Measurements from ENCODE around the gene TJP3.
A peak's percentile ranks its signal among the peaks of the same experiment; 100 is the strongest.

TJP3 gene, protein sequence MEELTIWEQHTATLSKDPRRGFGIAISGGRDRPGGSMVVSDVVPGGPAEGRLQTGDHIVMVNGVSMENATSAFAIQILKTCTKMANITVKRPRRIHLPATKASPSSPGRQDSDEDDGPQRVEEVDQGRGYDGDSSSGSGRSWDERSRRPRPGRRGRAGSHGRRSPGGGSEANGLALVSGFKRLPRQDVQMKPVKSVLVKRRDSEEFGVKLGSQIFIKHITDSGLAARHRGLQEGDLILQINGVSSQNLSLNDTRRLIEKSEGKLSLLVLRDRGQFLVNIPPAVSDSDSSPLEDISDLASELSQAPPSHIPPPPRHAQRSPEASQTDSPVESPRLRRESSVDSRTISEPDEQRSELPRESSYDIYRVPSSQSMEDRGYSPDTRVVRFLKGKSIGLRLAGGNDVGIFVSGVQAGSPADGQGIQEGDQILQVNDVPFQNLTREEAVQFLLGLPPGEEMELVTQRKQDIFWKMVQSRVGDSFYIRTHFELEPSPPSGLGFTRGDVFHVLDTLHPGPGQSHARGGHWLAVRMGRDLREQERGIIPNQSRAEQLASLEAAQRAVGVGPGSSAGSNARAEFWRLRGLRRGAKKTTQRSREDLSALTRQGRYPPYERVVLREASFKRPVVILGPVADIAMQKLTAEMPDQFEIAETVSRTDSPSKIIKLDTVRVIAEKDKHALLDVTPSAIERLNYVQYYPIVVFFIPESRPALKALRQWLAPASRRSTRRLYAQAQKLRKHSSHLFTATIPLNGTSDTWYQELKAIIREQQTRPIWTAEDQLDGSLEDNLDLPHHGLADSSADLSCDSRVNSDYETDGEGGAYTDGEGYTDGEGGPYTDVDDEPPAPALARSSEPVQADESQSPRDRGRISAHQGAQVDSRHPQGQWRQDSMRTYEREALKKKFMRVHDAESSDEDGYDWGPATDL

DNA sequence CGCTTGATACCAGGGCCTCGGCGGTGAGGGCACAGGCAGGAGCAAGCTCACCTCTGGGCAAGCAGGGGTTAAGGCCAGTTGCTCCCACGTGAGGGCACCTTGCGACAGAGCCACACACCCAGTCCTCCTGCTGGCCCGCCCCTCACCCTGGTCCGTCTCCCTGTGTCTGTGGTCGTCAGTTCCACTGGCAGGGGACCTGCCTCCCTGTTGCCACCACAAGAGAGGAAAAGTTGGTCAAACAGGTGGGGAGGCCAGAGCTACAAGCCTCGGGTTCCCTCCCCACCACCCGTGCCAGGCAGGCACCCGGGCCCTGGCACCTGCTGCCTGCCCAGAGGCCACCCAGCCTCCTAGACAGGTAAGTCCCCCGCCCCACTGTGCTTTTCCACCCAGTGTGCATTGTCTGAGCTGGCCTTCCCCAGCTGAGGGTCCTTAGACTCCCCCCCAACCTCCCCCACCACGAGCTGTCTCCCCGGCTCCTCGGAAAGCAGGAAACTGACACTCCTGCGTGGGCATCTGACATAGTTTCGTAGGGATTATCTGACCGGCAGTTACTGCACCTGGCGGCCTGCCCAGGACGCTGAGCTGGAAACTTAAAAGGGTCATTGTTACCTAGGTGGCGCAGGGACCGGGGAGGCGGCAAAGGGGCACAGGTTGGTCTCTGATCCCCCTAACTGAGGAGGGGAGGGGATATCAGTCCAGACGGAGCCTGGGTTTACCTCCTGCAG lies at the start of gene TJP3:
Gene TJP3, plus strand, starts transcription at position 178 of the 725 bp plus-strand sequence. CDS start 20,049 bp downstream, outside the sequence.
- TF ChIP-seq TEAD4 (IDR thresholded peaks at IDR 0.05), result peak; percentile 39
- peak; percentile 76 for TF ChIP-seq EGR1 (IDR thresholded peaks at IDR 0.05)
- TF ChIP-seq RAD21 (IDR thresholded peaks at IDR 0.05; ENCODE audit: low read depth), result peak; percentile 4; the same call in 1 of the 2 replicates
- TF ChIP-seq EP300 (IDR thresholded peaks at IDR 0.05; ENCODE audit: borderline replicate concordance), result peak; percentile 73
- peak; percentile 94 for TF ChIP-seq ZBTB7A (IDR thresholded peaks at IDR 0.05; ENCODE audit: low read depth)
- TF ChIP-seq, protein P1, sequence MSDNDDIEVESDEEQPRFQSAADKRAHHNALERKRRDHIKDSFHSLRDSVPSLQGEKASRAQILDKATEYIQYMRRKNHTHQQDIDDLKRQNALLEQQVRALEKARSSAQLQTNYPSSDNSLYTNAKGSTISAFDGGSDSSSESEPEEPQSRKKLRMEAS (IDR thresholded peaks at IDR 0.05), result peak; percentile 65
- TF ChIP-seq FOXM1 (IDR thresholded peaks at IDR 0.05; ENCODE audit: borderline replicate concordance, low read depth), result no peak
- TF ChIP-seq, protein P2, sequence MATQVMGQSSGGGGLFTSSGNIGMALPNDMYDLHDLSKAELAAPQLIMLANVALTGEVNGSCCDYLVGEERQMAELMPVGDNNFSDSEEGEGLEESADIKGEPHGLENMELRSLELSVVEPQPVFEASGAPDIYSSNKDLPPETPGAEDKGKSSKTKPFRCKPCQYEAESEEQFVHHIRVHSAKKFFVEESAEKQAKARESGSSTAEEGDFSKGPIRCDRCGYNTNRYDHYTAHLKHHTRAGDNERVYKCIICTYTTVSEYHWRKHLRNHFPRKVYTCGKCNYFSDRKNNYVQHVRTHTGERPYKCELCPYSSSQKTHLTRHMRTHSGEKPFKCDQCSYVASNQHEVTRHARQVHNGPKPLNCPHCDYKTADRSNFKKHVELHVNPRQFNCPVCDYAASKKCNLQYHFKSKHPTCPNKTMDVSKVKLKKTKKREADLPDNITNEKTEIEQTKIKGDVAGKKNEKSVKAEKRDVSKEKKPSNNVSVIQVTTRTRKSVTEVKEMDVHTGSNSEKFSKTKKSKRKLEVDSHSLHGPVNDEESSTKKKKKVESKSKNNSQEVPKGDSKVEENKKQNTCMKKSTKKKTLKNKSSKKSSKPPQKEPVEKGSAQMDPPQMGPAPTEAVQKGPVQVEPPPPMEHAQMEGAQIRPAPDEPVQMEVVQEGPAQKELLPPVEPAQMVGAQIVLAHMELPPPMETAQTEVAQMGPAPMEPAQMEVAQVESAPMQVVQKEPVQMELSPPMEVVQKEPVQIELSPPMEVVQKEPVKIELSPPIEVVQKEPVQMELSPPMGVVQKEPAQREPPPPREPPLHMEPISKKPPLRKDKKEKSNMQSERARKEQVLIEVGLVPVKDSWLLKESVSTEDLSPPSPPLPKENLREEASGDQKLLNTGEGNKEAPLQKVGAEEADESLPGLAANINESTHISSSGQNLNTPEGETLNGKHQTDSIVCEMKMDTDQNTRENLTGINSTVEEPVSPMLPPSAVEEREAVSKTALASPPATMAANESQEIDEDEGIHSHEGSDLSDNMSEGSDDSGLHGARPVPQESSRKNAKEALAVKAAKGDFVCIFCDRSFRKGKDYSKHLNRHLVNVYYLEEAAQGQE (IDR thresholded peaks at IDR 0.05; ENCODE audit: low read depth), result no peak
- TF ChIP-seq TAF1 (IDR thresholded peaks at IDR 0.05; ENCODE audit: low read depth), result no peak
- TF ChIP-seq CEBPB (IDR thresholded peaks at IDR 0.05), result peak; percentile 93
- TF ChIP-seq YY1 (IDR thresholded peaks at IDR 0.05; ENCODE audit: low read depth), result peak; percentile 18; the same call in 1 of the 2 replicates
- no peak for TF ChIP-seq CREB1 (IDR thresholded peaks at IDR 0.05; ENCODE audit: low read depth)
- peak; percentile 89 for TF ChIP-seq NFIC (IDR thresholded peaks at IDR 0.05)
- TF ChIP-seq, protein P3, sequence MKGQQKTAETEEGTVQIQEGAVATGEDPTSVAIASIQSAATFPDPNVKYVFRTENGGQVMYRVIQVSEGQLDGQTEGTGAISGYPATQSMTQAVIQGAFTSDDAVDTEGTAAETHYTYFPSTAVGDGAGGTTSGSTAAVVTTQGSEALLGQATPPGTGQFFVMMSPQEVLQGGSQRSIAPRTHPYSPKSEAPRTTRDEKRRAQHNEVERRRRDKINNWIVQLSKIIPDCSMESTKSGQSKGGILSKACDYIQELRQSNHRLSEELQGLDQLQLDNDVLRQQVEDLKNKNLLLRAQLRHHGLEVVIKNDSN (IDR thresholded peaks at IDR 0.05), result peak; percentile 91
- peak; percentile 55 for TF ChIP-seq TCF12 (IDR thresholded peaks at IDR 0.05; ENCODE audit: low read depth)

DNA sequence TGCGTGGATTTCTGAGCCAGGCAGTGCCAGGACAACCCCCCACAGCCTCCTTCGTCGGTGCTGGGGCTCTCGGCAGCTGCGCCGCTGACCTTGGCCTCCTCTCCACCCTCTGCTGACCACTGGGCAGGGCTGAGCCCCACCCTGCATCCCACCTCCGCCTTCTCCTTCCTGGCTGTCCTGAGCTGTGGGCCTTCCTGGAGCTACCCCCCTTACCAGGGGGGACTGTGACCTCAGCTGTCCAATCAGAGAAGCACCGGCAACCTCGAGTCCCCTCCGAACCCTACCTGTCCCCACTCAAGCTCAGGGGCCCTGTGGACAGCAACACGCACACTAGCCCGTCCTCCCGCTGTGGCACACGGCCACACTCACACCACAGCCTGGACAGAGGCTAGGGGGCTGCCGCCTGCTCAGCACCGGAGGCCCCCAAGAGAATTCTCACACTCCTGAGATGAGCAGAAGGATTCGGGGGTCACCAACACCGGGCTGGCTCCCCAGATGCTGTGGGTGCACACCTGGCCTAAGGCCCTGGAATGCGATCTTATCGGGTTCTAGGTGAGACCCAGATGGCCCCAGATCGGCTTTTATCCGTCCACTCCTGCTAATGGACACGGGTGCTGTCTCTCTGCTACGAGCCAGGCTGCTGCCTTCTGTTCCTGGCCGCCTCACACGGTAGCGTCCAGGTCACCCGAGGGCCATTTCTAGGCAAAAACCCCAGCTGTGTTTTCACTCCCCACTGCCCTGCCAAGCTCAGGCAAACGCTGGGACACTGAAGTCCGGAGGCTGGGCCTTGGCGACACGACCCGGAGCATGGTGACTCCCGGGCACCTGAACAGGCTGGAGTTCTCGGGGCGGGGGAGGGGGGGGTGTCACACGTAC lies 49.1 kb upstream of the TJP3 start:
- TF ChIP-seq NFIC (IDR thresholded peaks at IDR 0.05) (no peak), YY1 (IDR thresholded peaks at IDR 0.05; ENCODE audit: low read depth) (no peak), CREB1 (IDR thresholded peaks at IDR 0.05; ENCODE audit: low read depth) (no peak), FOXM1 (IDR thresholded peaks at IDR 0.05; ENCODE audit: borderline replicate concordance, low read depth) (no peak), ZBTB7A (IDR thresholded peaks at IDR 0.05; ENCODE audit: low read depth) (no peak), TEAD4 (IDR thresholded peaks at IDR 0.05) (no peak), EGR1 (IDR thresholded peaks at IDR 0.05) (no peak), TCF12 (IDR thresholded peaks at IDR 0.05; ENCODE audit: low read depth) (no peak)
- TF ChIP-seq, protein P2 (IDR thresholded peaks at IDR 0.05; ENCODE audit: low read depth), result no peak
- TF ChIP-seq, protein P3 (IDR thresholded peaks at IDR 0.05), result no peak
- TF ChIP-seq, protein P1 (IDR thresholded peaks at IDR 0.05), result no peak

DNA sequence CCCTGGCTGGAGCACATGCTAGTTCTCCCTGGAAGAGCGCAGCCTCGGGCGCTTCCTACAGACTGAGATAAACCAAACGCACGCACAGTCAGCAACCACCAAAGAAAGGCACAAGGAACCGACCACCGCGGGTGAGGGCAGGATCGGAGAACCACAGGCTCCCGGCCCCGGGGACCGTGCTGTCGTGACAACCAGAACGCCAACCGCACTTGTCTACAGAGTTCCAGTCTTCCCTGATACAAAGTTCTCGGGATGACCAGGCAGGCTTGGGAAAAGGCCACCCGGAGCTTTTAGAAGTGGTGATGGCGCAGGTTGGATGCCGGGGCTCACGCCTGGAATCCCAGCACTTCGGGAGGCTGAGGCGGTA lies 48.5 kb upstream of the TJP3 start:
- TF ChIP-seq NFIC (IDR thresholded peaks at IDR 0.05), result no peak
- no peak for TF ChIP-seq FOXM1 (IDR thresholded peaks at IDR 0.05; ENCODE audit: borderline replicate concordance, low read depth)
- TF ChIP-seq, protein P1 (IDR thresholded peaks at IDR 0.05), result no peak
- TF ChIP-seq, protein P3 (IDR thresholded peaks at IDR 0.05), result no peak
- TF ChIP-seq RAD21 (IDR thresholded peaks at IDR 0.05; ENCODE audit: low read depth), result no peak
- no peak for TF ChIP-seq TCF12 (IDR thresholded peaks at IDR 0.05; ENCODE audit: low read depth)
- TF ChIP-seq EP300 (IDR thresholded peaks at IDR 0.05; ENCODE audit: borderline replicate concordance), result no peak
- no peak for TF ChIP-seq ZBTB7A (IDR thresholded peaks at IDR 0.05; ENCODE audit: low read depth)
- no peak for TF ChIP-seq TEAD4 (IDR thresholded peaks at IDR 0.05)
- no peak for TF ChIP-seq CREB1 (IDR thresholded peaks at IDR 0.05; ENCODE audit: low read depth)
- TF ChIP-seq CEBPB (IDR thresholded peaks at IDR 0.05), result no peak
- TF ChIP-seq, protein P2 (IDR thresholded peaks at IDR 0.05; ENCODE audit: low read depth), result no peak
- no peak for TF ChIP-seq YY1 (IDR thresholded peaks at IDR 0.05; ENCODE audit: low read depth)
- no peak for TF ChIP-seq TAF1 (IDR thresholded peaks at IDR 0.05; ENCODE audit: low read depth)
- TF ChIP-seq EGR1 (IDR thresholded peaks at IDR 0.05), result no peak
